LoVo (cell line): ENCODE results near the gene CRYBB3.
"Not testable (repeated sequence)": the region's sequence is repeated elsewhere in the genome, so short reads cannot be mapped to it uniquely, and the experiment has no call there.

Source experiments
- DNase-seq: peaks from one replicate; pipeline ENCODE4 v3.0.0-alpha.2; 2016; ENCODE audit warnings: low spot score

The CRYBB3 gene

GRCh38 chr22:25176175-25176574 lies 23.5 kb upstream of the CRYBB3 start:
- DNase-seq: no peak

GRCh38 chr22:25176799-25177198 lies 22.9 kb upstream of the CRYBB3 start:
- DNase-seq: no peak

GRCh38 chr22:25177226-25177625 lies 22.4 kb upstream of the CRYBB3 start:
- DNase-seq: no peak

- no peak for DNase-seq
Observed at GRCh38 chr22:25177895-25178294, 21.8 kb upstream of the CRYBB3 start.

GRCh38 chr22:25178348-25178747 lies 21.3 kb upstream of the CRYBB3 start:
- DNase-seq: not testable (repeated sequence)

- DNase-seq: not testable (repeated sequence)
Observed at GRCh38 chr22:25178869-25179631, 20.6 kb upstream of the CRYBB3 start.

- no peak for DNase-seq
Observed at GRCh38 chr22:25182131-25183110, 17.2 kb upstream of the CRYBB3 start.

- DNase-seq: no peak
Observed at GRCh38 chr22:25183949-25184619, 15.6 kb upstream of the CRYBB3 start.

GRCh38 chr22:25186140-25186539 lies 13.5 kb upstream of the CRYBB3 start:
- no peak for DNase-seq

GRCh38 chr22:25187469-25187868 lies 12.2 kb upstream of the CRYBB3 start:
- DNase-seq: no peak

GRCh38 chr22:25192406-25192805 lies 7.3 kb upstream of the CRYBB3 start:
- DNase-seq: no peak

GRCh38 chr22:25193130-25193529 lies 6.5 kb upstream of the CRYBB3 start:
- DNase-seq: no peak

GRCh38 chr22:25193548-25193947 lies 6.1 kb upstream of the CRYBB3 start:
- DNase-seq: no peak

- DNase-seq: no peak
Observed at GRCh38 chr22:25196326-25196725, 3.3 kb upstream of the CRYBB3 start.

GRCh38 chr22:25197340-25197739 lies 2.3 kb upstream of the CRYBB3 start:
- no peak for DNase-seq

GRCh38 chr22:25200967-25201366 lies 1.3 kb downstream of the CRYBB3 start:
- no peak for DNase-seq

- no peak for DNase-seq
Observed at GRCh38 chr22:25201557-25202273, 2.1 kb downstream of the CRYBB3 start.

GRCh38 chr22:25202290-25202921 lies 2.7 kb downstream of the CRYBB3 start:
- peak; percentile 54 for DNase-seq

- no peak for DNase-seq
Observed at GRCh38 chr22:25203082-25203481, 3.4 kb downstream of the CRYBB3 start.

GRCh38 chr22:25204547-25204946 lies 4.9 kb downstream of the CRYBB3 start:
- not testable (repeated sequence) for DNase-seq

- DNase-seq: no peak
Observed at GRCh38 chr22:25205847-25206246, 6.2 kb downstream of the CRYBB3 start.
